ENCODE data around the gene FYB1. TPM values are rescaled to one million over a fixed set of nuclear protein-coding genes. Genes with fewer than 3 reads are reported as not detected.
"Not testable (repeated sequence)": the region's sequence is repeated elsewhere in the genome, so short reads cannot be mapped to it uniquely, and the experiment has no call there.

The FYB1 gene
- total RNA-seq, 2 donors from 2014 or later, result 161 to 168 TPM

DNA sequence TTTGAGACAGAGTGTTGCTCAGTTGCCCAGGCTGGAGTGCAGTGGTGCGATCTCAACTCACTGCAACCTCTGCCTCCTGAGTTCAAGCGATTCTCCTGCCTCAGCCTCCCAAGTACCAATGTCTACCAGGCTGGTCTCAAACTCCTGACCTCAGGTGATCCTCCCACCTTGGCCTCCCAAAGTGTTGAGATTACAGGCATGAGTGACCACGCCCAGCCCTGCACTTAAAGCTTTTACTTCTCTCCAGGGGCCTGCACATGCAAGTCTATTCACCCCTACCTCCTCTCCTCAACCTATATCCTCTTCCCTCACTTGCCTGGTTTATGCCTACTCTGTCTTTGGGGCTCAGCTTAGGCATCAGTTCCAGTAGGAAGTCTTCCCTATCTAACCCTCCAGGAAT, 39.8 kb downstream of the FYB1 start:
- not testable (repeated sequence) for DNase-seq (ENCODE audit: low spot score in 2 of 2); H3K9me3 Mint-ChIP-seq; ATAC-seq
- peaks cover 7 to 11% of the 10 kb centered on the region in 2 donors for H3K36me3 Mint-ChIP-seq
- peak overlapping the region; percentile 90 to 91 for H3K27ac Mint-ChIP-seq

DNA sequence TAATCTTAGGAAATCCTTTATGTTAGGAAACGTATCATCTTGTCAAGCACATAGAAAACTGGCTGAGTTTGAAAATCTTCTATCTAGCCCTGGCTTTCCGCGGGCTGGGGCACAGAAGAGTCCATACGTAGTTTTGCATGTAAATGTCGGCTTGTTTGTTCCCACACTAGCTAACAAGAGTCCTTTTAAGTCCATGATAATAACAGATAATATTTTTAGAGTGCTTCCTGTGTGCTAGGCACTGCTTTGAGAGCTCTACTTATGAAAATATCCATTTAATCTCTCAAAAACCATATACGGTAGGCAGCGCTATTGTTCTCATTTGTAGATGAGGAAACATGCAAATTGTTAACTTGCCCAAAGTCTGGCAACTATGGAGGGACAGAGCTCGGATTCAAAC, 40.5 kb downstream of the FYB1 start:
- ATAC-seq (no peak), DNase-seq (ENCODE audit: low spot score in 2 of 2) (no peak)
- H3K9me3 Mint-ChIP-seq, result no peaks in the 10 kb centered on the region
- H3K36me3 Mint-ChIP-seq, result peaks cover 8 to 18% of the 10 kb centered on the region in 2 donors
- peak overlapping the region; percentile 90 to 91 for H3K27ac Mint-ChIP-seq

DNA sequence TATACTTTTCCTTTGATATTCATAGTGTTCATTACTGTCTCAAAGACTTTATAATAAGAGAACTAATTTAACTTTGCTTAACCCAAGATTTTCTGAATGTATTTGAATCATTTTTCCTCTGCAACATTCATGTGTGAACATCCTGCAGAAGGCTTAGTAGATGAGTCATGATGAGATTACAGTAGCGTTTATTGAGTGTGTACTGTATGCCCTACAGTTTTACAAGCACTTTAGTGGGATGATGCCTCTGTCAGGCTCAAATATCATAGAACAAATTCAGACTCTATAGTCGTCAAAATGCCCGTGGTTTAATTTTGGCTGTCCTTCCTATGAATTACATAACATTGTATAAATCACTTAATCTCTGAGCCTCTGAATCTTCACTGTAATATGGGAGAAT, 41.2 kb downstream of the FYB1 start:
- peaks cover 0 to 5% of the 10 kb centered on the region in 2 donors for H3K9me3 Mint-ChIP-seq
- H3K27ac Mint-ChIP-seq, result peak overlapping the region; percentile 90 to 91
- ATAC-seq (peak; percentile 52 to 59), DNase-seq (ENCODE audit: low spot score in 2 of 2) (no peak)
- peaks cover 8 to 25% of the 10 kb centered on the region in 2 donors for H3K36me3 Mint-ChIP-seq

- Mint-ChIP-seq H3K9me3 (peaks cover 0 to 10% of the 10 kb centered on the region in 2 donors), H3K36me3 (peaks cover 8 to 31% of the 10 kb centered on the region in 2 donors), H3K27ac (peak overlapping the region; percentile 90 to 91)
- ATAC-seq (peak in 1 of 2 donors; percentile 11), DNase-seq (ENCODE audit: low spot score in 2 of 2) (no peak)
These were observed 41.8 kb downstream of the FYB1 start for GRCh38 chr5:39177631-39177964.

DNA sequence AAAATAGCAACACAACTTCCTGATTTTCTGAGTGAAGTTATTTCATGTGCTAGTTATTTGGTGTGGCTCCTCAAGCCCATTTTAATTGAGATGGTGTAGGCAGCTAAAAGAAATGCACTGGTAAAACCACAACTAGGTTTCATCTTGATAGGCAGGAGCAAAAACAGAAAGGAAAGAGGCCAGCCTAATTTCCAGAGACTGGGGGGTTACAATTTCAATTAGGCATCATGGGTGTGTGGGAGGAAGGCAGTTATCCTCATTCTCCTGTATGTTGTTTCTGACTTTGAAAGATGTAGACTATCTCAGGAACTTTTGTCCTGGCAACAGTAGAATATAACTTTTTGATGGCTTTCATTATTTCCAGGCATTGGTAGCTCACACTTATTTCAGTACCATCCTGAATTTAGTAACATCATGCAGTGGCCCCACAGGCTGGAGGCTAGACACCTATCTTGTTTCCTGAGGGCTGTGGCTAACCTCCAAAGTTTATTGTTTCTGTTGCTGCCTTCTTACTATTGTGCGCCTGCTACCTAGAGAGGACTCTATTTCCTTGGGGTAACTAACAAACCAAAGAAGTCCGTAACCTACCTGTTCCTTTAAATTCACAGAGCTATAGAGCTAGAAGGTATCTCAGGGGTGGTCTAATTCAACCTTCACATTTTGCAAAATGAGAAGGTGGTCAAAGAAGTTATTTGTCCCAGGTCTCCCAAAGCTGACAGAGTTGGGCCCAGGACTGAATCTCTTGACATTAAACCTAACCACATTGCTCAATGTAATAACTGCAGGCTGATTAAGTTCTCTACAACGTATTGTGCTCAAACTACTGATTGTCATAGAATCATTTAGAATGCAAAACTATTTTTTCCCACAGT, 42.4 kb downstream of the FYB1 start:
- peak in 1 of 2 donors; percentile 59 for DNase-seq (ENCODE audit: low spot score in 2 of 2)
- peaks cover 0 to 10% of the 10 kb centered on the region in 2 donors for H3K9me3 Mint-ChIP-seq
- peak; percentile 61 to 82 for ATAC-seq
- H3K27ac Mint-ChIP-seq, result peak overlapping the region; percentile 90 to 91
- peaks cover 8 to 31% of the 10 kb centered on the region in 2 donors for H3K36me3 Mint-ChIP-seq

DNA sequence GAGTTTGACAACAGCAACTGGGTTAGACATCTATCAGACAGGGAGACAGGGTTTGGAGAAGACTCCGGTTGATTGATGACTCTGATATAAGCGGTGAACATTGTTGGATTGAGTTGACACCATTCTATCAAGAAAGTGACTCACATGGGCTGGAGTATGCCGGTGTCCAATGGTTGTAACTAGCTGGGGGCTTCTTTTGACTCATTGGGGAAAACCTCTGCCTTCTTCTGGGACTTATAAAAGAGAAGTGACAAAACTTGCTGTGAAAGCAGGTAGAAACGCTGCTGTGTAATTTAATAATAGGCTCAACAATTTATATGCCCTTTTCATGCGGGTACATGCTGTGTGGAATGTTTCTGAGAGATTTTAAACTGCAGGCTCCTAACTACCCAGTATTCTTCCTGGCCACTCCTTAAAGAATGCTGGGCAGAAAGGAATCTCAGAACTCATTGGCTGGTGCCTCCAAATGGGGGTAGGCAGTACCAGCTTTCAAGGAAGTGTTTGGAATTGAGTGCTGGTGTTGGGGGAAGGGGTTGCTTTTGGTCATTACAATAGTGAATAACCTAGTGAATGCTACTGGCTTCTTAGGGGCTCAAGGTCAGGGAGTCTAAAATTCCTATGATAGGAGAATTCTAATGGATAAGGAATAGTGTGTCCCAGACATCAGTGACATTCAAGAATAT, 43.9 kb downstream of the FYB1 start:
- ATAC-seq (peak; percentile 71 to 85), DNase-seq (ENCODE audit: low spot score in 2 of 2) (no peak)
- H3K9me3 Mint-ChIP-seq, result peaks cover 0 to 10% of the 10 kb centered on the region in 2 donors
- peak overlapping the region; percentile 90 to 91 for H3K27ac Mint-ChIP-seq
- peaks cover 8 to 37% of the 10 kb centered on the region in 2 donors for H3K36me3 Mint-ChIP-seq

DNA sequence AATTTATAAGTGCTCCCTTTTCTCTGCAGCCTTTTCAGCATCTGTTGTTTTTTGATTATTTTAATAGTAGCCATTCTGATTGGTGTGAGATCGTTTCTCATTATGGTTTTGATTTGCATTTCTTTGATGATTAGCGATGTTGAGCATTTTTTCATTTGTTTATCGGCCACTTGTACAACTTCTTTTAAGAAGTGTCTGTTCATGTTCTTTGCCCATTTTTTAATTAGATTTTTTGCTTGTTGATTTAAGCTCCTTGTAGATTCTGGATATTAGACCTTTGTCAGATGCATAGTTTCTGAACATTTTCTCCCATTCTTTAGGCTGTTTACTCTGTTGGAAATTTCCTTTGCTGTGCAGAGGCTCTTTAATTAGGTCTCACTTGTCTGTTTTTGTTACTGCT, 46.3 kb downstream of the FYB1 start:
- no peak for DNase-seq (ENCODE audit: low spot score in 2 of 2)
- peaks cover 0 to 10% of the 10 kb centered on the region in 2 donors for H3K9me3 Mint-ChIP-seq
- H3K36me3 Mint-ChIP-seq, result peaks cover 8 to 50% of the 10 kb centered on the region in 2 donors
- H3K27ac Mint-ChIP-seq, result no peak overlapping the region
- ATAC-seq, result no peak

DNA sequence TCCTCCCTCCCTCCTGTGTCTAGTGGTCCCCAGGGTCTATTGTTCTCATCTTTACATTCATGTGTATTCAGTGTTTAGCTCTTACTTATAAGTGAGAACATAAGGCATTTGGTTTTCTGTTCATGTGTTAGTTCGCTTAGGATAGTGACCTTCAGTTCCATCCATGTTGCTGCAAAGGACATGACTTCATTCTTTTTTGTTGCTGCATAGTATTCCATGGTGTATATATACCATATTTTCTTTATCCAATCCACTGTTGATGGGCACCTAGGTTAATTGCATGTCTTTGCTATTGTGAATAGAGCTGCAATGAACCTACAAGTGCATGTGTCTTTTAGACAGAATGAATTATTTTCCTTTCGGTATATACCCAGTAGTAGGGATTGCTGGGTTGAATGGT, 46.8 kb downstream of the FYB1 start:
- ATAC-seq, result no peak
- Mint-ChIP-seq H3K9me3 (peaks cover 0 to 10% of the 10 kb centered on the region in 2 donors), H3K27ac (peak overlapping the region in 1 of 2 donors; percentile 50), H3K36me3 (peaks cover 8 to 50% of the 10 kb centered on the region in 2 donors)
- DNase-seq (ENCODE audit: low spot score in 2 of 2), result no peak

DNA sequence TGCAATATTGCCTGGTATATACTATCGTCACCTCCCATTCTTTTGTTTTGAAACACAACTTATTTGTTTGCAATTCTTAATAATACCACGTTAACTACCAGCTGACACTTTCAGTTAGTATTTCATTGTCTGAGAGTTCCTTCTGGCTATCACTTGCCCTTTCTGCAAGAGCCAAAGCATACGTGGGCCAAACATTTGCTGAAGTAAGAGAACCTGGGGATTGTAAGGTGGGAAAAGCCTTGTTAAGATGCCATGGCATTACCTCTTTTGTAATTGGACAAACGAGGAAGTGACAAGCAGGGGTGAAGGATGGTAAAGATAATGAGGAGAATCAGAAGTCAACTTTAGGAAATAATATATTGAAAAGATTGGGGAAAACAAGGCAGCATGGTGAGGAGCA, 47.7 kb downstream of the FYB1 start:
- H3K36me3 Mint-ChIP-seq, result peaks cover 8 to 51% of the 10 kb centered on the region in 2 donors
- H3K9me3 Mint-ChIP-seq, result peaks cover 0 to 10% of the 10 kb centered on the region in 2 donors
- DNase-seq (ENCODE audit: low spot score in 2 of 2), result no peak
- ATAC-seq, result no peak
- H3K27ac Mint-ChIP-seq, result peak overlapping the region in 1 of 2 donors; percentile 39

GRCh38 chr5:39169081-39169480, 50.3 kb downstream of the FYB1 start:
- peaks cover 6 to 16% of the 10 kb centered on the region in 2 donors for H3K9me3 Mint-ChIP-seq
- ATAC-seq (no peak), DNase-seq (ENCODE audit: low spot score in 2 of 2) (no peak)
- H3K27ac Mint-ChIP-seq, result peak overlapping the region in 1 of 2 donors; percentile 68
- peaks cover 8 to 51% of the 10 kb centered on the region in 2 donors for H3K36me3 Mint-ChIP-seq

DNA sequence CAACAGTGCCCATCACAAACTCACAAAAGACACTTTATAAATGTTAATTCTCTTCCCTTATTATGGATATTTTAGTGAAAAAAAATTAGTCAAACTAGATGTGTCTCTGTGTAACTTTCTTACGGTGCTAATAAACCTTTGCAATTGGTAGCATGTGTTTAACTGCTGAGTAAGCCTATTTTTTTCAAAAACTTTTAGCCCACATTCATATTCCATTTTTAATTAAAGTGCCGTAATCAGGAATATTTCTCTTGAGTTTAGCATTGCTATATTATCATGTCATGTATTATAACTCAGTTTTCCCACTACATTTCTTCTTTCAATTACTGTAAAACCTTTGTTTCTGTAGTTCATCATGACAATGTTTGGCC, 51.4 kb downstream of the FYB1 start:
- peaks cover 6 to 10% of the 10 kb centered on the region in 2 donors for H3K9me3 Mint-ChIP-seq
- peak overlapping the region; percentile 81 to 97 for H3K27ac Mint-ChIP-seq
- ATAC-seq (no peak), DNase-seq (ENCODE audit: low spot score in 2 of 2) (no peak)
- H3K36me3 Mint-ChIP-seq, result peaks cover 8 to 40% of the 10 kb centered on the region in 2 donors

- Mint-ChIP-seq H3K9me3 (peaks cover 6 to 7% of the 10 kb centered on the region in 2 donors), H3K27ac (peak overlapping the region; percentile 81 to 97), H3K36me3 (peaks cover 8 to 36% of the 10 kb centered on the region in 2 donors)
- DNase-seq (ENCODE audit: low spot score in 2 of 2) (no peak), ATAC-seq (no peak)
These were observed 52.0 kb downstream of the FYB1 start for GRCh38 chr5:39167141-39167971.

DNA sequence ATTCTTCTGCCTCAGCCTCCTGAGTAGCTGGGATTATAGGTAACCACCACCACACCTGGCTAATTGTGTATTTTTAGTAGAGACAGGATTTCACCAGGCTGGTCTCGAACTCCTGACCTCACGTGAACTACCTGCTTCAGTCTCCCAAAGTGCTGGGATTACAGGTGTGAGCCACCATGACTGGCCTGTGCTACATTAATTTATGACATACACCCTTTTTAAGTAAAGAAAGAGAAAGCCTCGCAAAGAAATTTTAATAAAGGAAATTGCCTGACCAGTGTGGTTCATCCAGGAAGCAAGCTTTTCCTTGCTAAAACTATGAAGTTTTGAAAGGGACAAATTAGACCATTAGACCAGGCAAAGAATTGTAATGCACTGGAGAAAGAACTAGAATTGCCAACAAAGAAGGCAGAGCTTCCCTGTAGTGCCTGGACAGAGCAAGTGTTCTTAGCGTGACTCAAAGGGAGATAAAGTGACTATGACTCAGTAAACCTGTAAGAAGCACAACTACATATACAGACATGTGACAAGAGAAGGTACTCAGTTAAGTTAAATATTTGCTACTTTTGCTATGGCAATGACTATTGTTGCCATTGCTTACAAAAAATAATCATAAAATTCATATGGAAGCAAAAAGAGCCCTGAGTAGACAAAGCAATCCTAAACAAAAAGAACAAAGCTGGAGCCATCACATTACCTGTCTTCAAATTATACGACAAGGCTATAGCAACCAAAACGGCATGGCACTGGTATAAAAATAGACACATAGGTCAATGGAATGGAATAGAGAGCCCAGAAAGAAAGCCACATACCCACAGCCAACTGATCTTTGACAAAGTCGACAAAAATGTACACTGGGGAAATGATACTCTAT, 54.6 kb downstream of the FYB1 start:
- DNase-seq (ENCODE audit: low spot score in 2 of 2) (no peak), ATAC-seq (peak; percentile 98)
- Mint-ChIP-seq H3K36me3 (peaks cover 15 to 30% of the 10 kb centered on the region in 2 donors), H3K9me3 (peaks cover 6 to 8% of the 10 kb centered on the region in 2 donors), H3K27ac (peak overlapping the region; percentile 95 to 97)

GRCh38 chr5:39164016-39164415, 55.3 kb downstream of the FYB1 start:
- H3K36me3 Mint-ChIP-seq, result peaks cover 18 to 27% of the 10 kb centered on the region in 2 donors
- ATAC-seq (peak in 1 of 2 donors; percentile 53), DNase-seq (ENCODE audit: low spot score in 2 of 2) (no peak)
- H3K27ac Mint-ChIP-seq, result peak overlapping the region; percentile 95 to 97
- H3K9me3 Mint-ChIP-seq, result peaks cover 6 to 12% of the 10 kb centered on the region in 2 donors

DNA sequence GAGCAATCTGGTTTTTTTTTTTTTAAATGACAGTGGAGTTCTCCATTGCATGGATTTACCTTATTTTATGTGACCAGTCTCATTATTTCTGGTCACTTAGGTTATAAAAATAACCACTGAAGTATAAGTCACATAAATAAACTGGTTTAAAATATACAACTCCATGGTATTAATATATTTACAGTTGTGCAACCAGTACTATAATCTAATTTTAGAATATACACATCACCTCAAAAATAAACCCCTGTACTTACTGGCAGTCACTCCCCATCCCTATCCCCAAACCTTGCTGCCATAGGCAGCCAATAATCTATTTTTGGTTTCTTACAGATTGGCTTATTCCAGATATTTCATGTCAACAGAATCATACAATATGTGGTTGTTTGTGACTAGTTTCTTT, 57.8 kb downstream of the FYB1 start:
- Mint-ChIP-seq H3K36me3 (peaks cover 18 to 31% of the 10 kb centered on the region in 2 donors), H3K9me3 (peaks cover 6 to 12% of the 10 kb centered on the region in 2 donors), H3K27ac (peak overlapping the region in 1 of 2 donors; percentile 74)
- no peak for DNase-seq (ENCODE audit: low spot score in 2 of 2)
- ATAC-seq, result no peak

Data from activated naive CD4-positive, alpha-beta T cell treated with anti-CD3 and anti-CD28 coated beads, Interleukin-2, amount 50 U/mL, for 72 hours (primary cell).